IMR-90 (cell line): ENCODE measurements around the gene TUBGCP6. TPM values are rescaled to one million over a fixed set of nuclear protein-coding genes. Genes with fewer than 3 reads are reported as not detected.

ENCODE experiments used
- ATAC-seq: fragments of 200-7000 bp; cut with Tn5 transposase; 2 replicates; pipeline ENCODE4 v1.9.1; 2020; ENCODE audit warnings: low read depth, mild to moderate bottlenecking, moderate library complexity
- BruUV-seq: library from RNA; stranded (reverse); fragments of 400-500 nt; replicated peaks from 2 replicates; lab custom pipeline; 2021; lab: Mats Ljungman, UMichigan
- CTCF ChIA-PET: fragments of 300-600 bp; formaldehyde crosslinking; extraction: SDS; loops from one replicate; lab custom pipeline; 2021; ENCODE audit warnings: antibody characterized with exemption; lab: Yijun Ruan, JAX
- POLR2A ChIA-PET: fragments of 300-600 bp; sonication (Branson Sonifier 250); formaldehyde crosslinking; loops from one replicate; lab custom pipeline; 2022; ENCODE audit warnings: antibody characterized with exemption; ENCODE audit not compliant: unreplicated experiment; lab: Charles Lee
- DNase-seq: peaks from one replicate; pipeline ENCODE4 v3.0.0; 2013
- H2AFZ ChIP-seq: replicated peaks from 2 replicates; pipeline ENCODE3; 2013; ENCODE audit warnings: low read length, mild to moderate bottlenecking; ENCODE audit not compliant: poor library complexity
- H2AK5ac ChIP-seq: 2 replicates; pipeline ENCODE4 v1.6.1; 2013; ENCODE audit warnings: low read depth, low read length, inconsistent platforms
- H2AK9ac ChIP-seq: replicated peaks from 2 replicates; pipeline ENCODE3; 2013; ENCODE audit warnings: mild to moderate bottlenecking, low read depth, low read length, moderate library complexity; ENCODE audit not compliant: poor library complexity
- H2BK120ac ChIP-seq: 2 replicates; pipeline ENCODE4 v1.6.1; 2013; ENCODE audit warnings: low read depth, low read length, inconsistent platforms
- H2BK15ac ChIP-seq: 3 replicates; pipeline ENCODE4 v1.6.1; 2013; ENCODE audit warnings: low read depth, low read length, inconsistent platforms
- H2BK20ac ChIP-seq: 2 replicates; pipeline ENCODE4 v1.6.1; 2013; ENCODE audit warnings: low read depth, mild to moderate bottlenecking, inconsistent platforms, low read length, moderate library complexity
- H2BK5ac ChIP-seq: 2 replicates; pipeline ENCODE4 v1.6.1; 2013; ENCODE audit warnings: mild to moderate bottlenecking, low read depth, low read length, inconsistent platforms; ENCODE audit not compliant: poor library complexity, severe bottlenecking
- H3K14ac ChIP-seq: replicated peaks from 2 replicates; pipeline ENCODE4 v1.6.1; 2013; ENCODE audit warnings: low read depth, low read length, inconsistent platforms
- H3K18ac ChIP-seq: 2 replicates; pipeline ENCODE4 v1.6.1; 2013; ENCODE audit warnings: low read depth, low read length, control low read depth
- H3K23ac ChIP-seq: 2 replicates; pipeline ENCODE4 v1.6.1; 2013; ENCODE audit warnings: low read depth, low read length, inconsistent platforms
- H3K27ac ChIP-seq: 2 replicates; pipeline ENCODE4 v1.5.1; 2013; ENCODE audit warnings: mild to moderate bottlenecking, control low read depth, low read length; ENCODE audit not compliant: insufficient read depth
- H3K27me3 ChIP-seq: 2 replicates; pipeline ENCODE4 v1.6.1; 2013; ENCODE audit warnings: low read length; ENCODE audit not compliant: control insufficient read depth, insufficient read depth
- H3K36me3 ChIP-seq: 2 replicates; pipeline ENCODE4 v1.6.1; 2013; ENCODE audit warnings: low read length, mixed read lengths; ENCODE audit not compliant: control insufficient read depth, insufficient read depth
- H3K4ac ChIP-seq: 2 replicates; pipeline ENCODE4 v1.6.1; 2013; ENCODE audit warnings: low read depth, low read length, inconsistent platforms
- H3K4me1 ChIP-seq: 2 replicates; pipeline ENCODE4 v1.6.1; 2013; ENCODE audit warnings: low read length, mixed read lengths; ENCODE audit not compliant: control insufficient read depth, insufficient read depth
- H3K4me2 ChIP-seq: 2 replicates; pipeline ENCODE4 v1.6.1; 2013; ENCODE audit warnings: low read depth, mild to moderate bottlenecking, control low read depth, low read length, moderate library complexity
- H3K4me3 ChIP-seq: 2 replicates; pipeline ENCODE4 v1.5.1; 2013; ENCODE audit warnings: low read depth, mild to moderate bottlenecking, control low read depth, low read length, moderate library complexity; ENCODE audit not compliant: insufficient read depth
- H3K56ac ChIP-seq: 2 replicates; pipeline ENCODE4 v1.6.1; 2013; ENCODE audit warnings: low read length, inconsistent platforms; ENCODE audit not compliant: insufficient read depth; ENCODE audit errors: extremely low read depth
- H3K79me1 ChIP-seq, 2 experiments: 2 replicates each; pipeline ENCODE4 v1.6.1; 2013; ENCODE audit warnings: low read length in 2 of 2, inconsistent platforms in 1 of 2, low read depth in 1 of 2
- H3K9ac ChIP-seq: 2 replicates; pipeline ENCODE4 v1.6.1; 2013; ENCODE audit warnings: low read depth, low read length, control low read depth
- H3K9me1 ChIP-seq: 2 replicates; pipeline ENCODE4 v1.6.1; 2013; ENCODE audit warnings: low read length, inconsistent platforms; ENCODE audit not compliant: insufficient read depth
- H3K9me3 ChIP-seq: 2 replicates; pipeline ENCODE4 v1.6.1; 2013; ENCODE audit warnings: low read length; ENCODE audit not compliant: control insufficient read depth, insufficient read depth
- H4K20me1 ChIP-seq: 2 replicates; pipeline ENCODE4 v1.6.1; 2013; ENCODE audit warnings: low read length, inconsistent platforms; ENCODE audit not compliant: insufficient read depth
- H4K5ac ChIP-seq: 2 replicates; pipeline ENCODE4 v1.6.1; 2013; ENCODE audit warnings: mild to moderate bottlenecking, low read depth, low read length, control low read depth
- H4K8ac ChIP-seq, 2 experiments: 2 replicates each; pipeline ENCODE4 v1.6.1; 2013; ENCODE audit warnings: low read depth in 2 of 2, low read length in 2 of 2, control low read depth in 1 of 2, inconsistent platforms in 1 of 2
- H4K91ac ChIP-seq: 2 replicates; pipeline ENCODE4 v1.6.1; 2013; ENCODE audit warnings: low read depth, low read length, inconsistent platforms; ENCODE audit not compliant: insufficient read depth
- BHLHE40 ChIP-seq: fragments of 150-350 bp; IDR thresholded peaks from 2 replicates; pipeline ENCODE4 v1.6.1; 2016; ENCODE audit warnings: mild to moderate bottlenecking, low read depth, low read length
- CEBPB ChIP-seq: IDR thresholded peaks from 2 replicates; pipeline ENCODE4 v1.6.1; 2012; ENCODE audit warnings: low read depth, low read length, improper control_type of control experiment
- CHD1 ChIP-seq: IDR thresholded peaks from 2 replicates; pipeline ENCODE4 v1.6.1; 2012; ENCODE audit warnings: low read depth, low read length, improper control_type of control experiment
- ELK1 ChIP-seq: fragments of 150-350 bp; IDR thresholded peaks from 2 replicates; pipeline ENCODE4 v1.6.1; 2016; ENCODE audit warnings: low read depth, mild to moderate bottlenecking, low read length, moderate library complexity, borderline replicate concordance
- FOS ChIP-seq: fragments of 150-350 bp; IDR thresholded peaks from 2 replicates; pipeline ENCODE4 v1.6.1; 2016; ENCODE audit warnings: low read depth, low read length
- MAFK ChIP-seq: IDR thresholded peaks from 2 replicates; pipeline ENCODE4 v1.6.1; 2012; ENCODE audit warnings: low read depth, low read length, improper control_type of control experiment
- MAZ ChIP-seq: IDR thresholded peaks from 2 replicates; pipeline ENCODE4 v1.6.1; 2012; ENCODE audit warnings: low read depth, mild to moderate bottlenecking, low read length, improper control_type of control experiment, moderate library complexity, borderline replicate concordance
- MXI1 ChIP-seq: IDR thresholded peaks from 2 replicates; pipeline ENCODE4 v1.6.1; 2012; ENCODE audit warnings: low read depth, mild to moderate bottlenecking, low read length, moderate library complexity, borderline replicate concordance
- NFE2L2 ChIP-seq: fragments of 150-350 bp; IDR thresholded peaks from 2 replicates; pipeline ENCODE4 v1.6.1; 2016; ENCODE audit warnings: low read depth, mild to moderate bottlenecking, low read length
- RAD21 ChIP-seq: IDR thresholded peaks from 2 replicates; pipeline ENCODE4 v1.6.1; 2012; ENCODE audit warnings: low read length, improper control_type of control experiment
- RCOR1 ChIP-seq: IDR thresholded peaks from 2 replicates; pipeline ENCODE4 v1.6.1; 2012; ENCODE audit warnings: mild to moderate bottlenecking, low read length, improper control_type of control experiment; ENCODE audit not compliant: insufficient replicate concordance
- RFX5 ChIP-seq: IDR thresholded peaks from 2 replicates; pipeline ENCODE4 v1.8.0; 2012; ENCODE audit warnings: low read depth, mild to moderate bottlenecking, low read length, moderate library complexity
- WGBS, 2 experiments: methylation state at CpG; one replicate each; pipeline versions ENCODE4 v1.1.5 to v1.1.7; 2013; ENCODE audit warnings: missing lambda C conversion rate in 2 of 2; ENCODE audit not compliant: insufficient read length in 1 of 2; ENCODE audit errors: extremely low coverage in 2 of 2; 5-methylcytosine and 5-hydroxymethylcytosine counted together
- dilution Hi-C: fragments of 300-500 bp; cut with HindIII; formaldehyde crosslinking; loops from one replicate; pipeline ENCODE4 v1.14.3; 2018; ENCODE audit warnings: low sequenced_read_pairs; ENCODE audit not compliant: unreplicated experiment
- in situ Hi-C: fragments of 300-500 bp; cut with MboI; formaldehyde crosslinking; loops from 3 replicates; pipeline ENCODE4 v1.14.3; 2019; ENCODE audit warnings: low sequenced_read_pairs, inconsistent platforms, mixed read lengths
- intact Hi-C: fragments of 100-400 bp; cut with micrococcal nuclease; formaldehyde crosslinking; loops from 2 replicates; pipeline ENCODE4 v1.10.0; 2022
- polyA plus RNA-seq, 3 experiments: library from polyadenylated mRNA; depleted of rRNA; stranded (reverse); fragments of >200 nt; gene quantifications; 2 replicates each; pipeline ENCODE4 v1.2.3, GENCODE V29; 2012; ENCODE audit warnings: low replicate concordance in 1 of 3
- total RNA-seq: library from RNA; depleted of rRNA; stranded (reverse); fragments of >200 nt; gene quantifications from 2 replicates; pipeline ENCODE4 v1.2.3, GENCODE V29; 2012
- TF ChIP-seq, protein P1 (sequence below): fragments of 150-350 bp; IDR thresholded peaks from 2 replicates; pipeline ENCODE4 v1.6.1; 2017; ENCODE audit warnings: mild to moderate bottlenecking, antibody characterized with exemption, low read length, low read depth
- TF ChIP-seq, protein P2 (sequence below): conservative IDR thresholded peaks from 2 replicates; pipeline ENCODE4 v1.5.1; 2012; ENCODE audit warnings: mild to moderate bottlenecking, low read depth, low read length, improper control_type of control experiment

Gene TUBGCP6
- total and polyA plus RNA-seq, 2 of the 4 experiments (the other 2 are of a cell fraction), result 10.8 to 28.6 TPM

DNA sequence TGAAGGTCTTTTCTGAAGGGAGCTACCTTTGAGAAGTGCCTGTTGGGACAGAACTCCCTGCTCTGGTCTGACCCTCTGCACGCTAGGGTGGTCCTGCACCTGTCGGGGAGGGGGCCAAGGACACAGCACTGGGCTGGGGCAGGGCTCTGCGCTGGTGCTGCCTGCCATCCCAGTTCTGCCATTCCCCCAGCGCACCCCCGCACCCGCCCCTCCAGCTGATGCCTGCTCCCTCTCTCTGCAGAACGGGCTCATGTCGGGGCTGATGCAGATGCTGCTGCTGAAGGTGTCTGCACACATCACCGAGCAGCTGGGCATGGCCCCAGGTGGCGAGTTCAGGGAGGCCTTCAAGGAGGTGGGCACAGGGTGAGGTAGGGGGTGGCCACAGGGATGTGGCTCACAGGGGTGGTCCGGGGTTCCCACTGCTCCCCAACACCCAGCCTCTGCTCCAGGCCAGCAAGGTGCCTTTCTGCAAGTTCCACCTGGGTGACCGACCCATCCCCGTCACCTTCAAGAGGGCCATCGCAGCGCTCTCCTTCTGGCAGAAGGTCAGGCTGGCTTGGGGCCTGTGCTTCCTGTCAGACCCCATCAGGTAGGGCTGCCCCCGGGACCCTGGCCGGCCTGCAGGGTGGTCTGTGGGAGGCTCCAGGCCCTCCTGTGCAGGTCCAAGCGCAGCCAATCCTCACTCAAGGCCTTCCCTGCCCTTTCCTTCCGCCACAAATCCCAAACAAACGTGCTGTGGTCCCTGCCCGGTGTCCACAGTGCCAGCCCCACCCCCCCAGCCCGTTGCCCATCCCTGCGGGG is 47.6 kb downstream of the TUBGCP6 start:
- no peak overlapping the region for H3K4me3 ChIP-seq
- H3K9me3 ChIP-seq, result no peaks in the 10 kb centered on the region
- intact Hi-C loops, result no loop called here
- no peak overlapping the region for H3K23ac ChIP-seq
- H4K8ac ChIP-seq, result no peak overlapping the region
- POLR2A ChIA-PET, result interaction anchor here (0.6 kb wide), 1 partner anchor 20 kb away, joined by 3 read pairs; no protein-coding TSS in a partner anchor
- BruUV-seq, result no TSS peak
- ATAC-seq (no peak), DNase-seq (no peak)
- H3K9ac ChIP-seq, result no peak overlapping the region
- H4K91ac ChIP-seq, result no peak overlapping the region
- CTCF ChIA-PET, result no interaction called here
- H3K79me1 ChIP-seq, result peaks cover 14 to 32% of the 10 kb centered on the region in 2 experiments
- 78% methylated on average over 10 of the region's 23 CpGs; no CpG with 5 or more reads in 1 of the 2 experiments for WGBS, 2 experiments
- no peak overlapping the region for H3K4ac ChIP-seq
- no peak overlapping the region for H2AFZ ChIP-seq
- no peak overlapping the region for H3K14ac ChIP-seq
- H4K20me1 ChIP-seq, result peaks cover 16% of the 10 kb centered on the region
- no peak overlapping the region for H2BK15ac ChIP-seq
- H3K56ac ChIP-seq, result no peak overlapping the region
- no peak overlapping the region for H2BK5ac ChIP-seq
- peaks cover 2% of the 10 kb centered on the region; the same call in 1 of the 2 replicates for H3K4me1 ChIP-seq
- 0 out of 2 replicates have a peak, but pooled peaks cover 2% of the 10 kb centered on the region for H3K9me1 ChIP-seq
- H3K36me3 ChIP-seq, result peaks cover 34% of the 10 kb centered on the region
- no peak overlapping the region for H3K18ac ChIP-seq
- H3K27me3 ChIP-seq, result no peaks in the 10 kb centered on the region
- in situ Hi-C loops, result no loop called here
- dilution Hi-C loops, result no loop called here
- no peak overlapping the region for H3K4me2 ChIP-seq
- H3K27ac ChIP-seq, result no peak overlapping the region
- no peak overlapping the region for H2BK120ac ChIP-seq
- no peak overlapping the region for H4K5ac ChIP-seq
- H2AK9ac ChIP-seq, result peak overlapping the region; percentile 28
- H2AK5ac ChIP-seq, result no peak overlapping the region
- no peak overlapping the region for H2BK20ac ChIP-seq
- TF ChIP-seq CEBPB (no peak), MXI1 (no peak), FOS (no peak), RCOR1 (no peak), MAFK (no peak), NFE2L2 (no peak), RAD21 (no peak), BHLHE40 (no peak), RFX5 (no peak), MAZ (no peak), CHD1 (no peak), ELK1 (no peak)
- TF ChIP-seq, protein P1, sequence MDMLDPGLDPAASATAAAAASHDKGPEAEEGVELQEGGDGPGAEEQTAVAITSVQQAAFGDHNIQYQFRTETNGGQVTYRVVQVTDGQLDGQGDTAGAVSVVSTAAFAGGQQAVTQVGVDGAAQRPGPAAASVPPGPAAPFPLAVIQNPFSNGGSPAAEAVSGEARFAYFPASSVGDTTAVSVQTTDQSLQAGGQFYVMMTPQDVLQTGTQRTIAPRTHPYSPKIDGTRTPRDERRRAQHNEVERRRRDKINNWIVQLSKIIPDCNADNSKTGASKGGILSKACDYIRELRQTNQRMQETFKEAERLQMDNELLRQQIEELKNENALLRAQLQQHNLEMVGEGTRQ, result no peak
- TF ChIP-seq, protein P2, sequence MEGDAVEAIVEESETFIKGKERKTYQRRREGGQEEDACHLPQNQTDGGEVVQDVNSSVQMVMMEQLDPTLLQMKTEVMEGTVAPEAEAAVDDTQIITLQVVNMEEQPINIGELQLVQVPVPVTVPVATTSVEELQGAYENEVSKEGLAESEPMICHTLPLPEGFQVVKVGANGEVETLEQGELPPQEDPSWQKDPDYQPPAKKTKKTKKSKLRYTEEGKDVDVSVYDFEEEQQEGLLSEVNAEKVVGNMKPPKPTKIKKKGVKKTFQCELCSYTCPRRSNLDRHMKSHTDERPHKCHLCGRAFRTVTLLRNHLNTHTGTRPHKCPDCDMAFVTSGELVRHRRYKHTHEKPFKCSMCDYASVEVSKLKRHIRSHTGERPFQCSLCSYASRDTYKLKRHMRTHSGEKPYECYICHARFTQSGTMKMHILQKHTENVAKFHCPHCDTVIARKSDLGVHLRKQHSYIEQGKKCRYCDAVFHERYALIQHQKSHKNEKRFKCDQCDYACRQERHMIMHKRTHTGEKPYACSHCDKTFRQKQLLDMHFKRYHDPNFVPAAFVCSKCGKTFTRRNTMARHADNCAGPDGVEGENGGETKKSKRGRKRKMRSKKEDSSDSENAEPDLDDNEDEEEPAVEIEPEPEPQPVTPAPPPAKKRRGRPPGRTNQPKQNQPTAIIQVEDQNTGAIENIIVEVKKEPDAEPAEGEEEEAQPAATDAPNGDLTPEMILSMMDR, result no peak
